ENCODE results near the gene ABCC10. TPM values are rescaled to one million over a fixed set of nuclear protein-coding genes. Genes with fewer than 3 reads are reported as not detected.
"Not testable (repeated sequence)": the region's sequence is repeated elsewhere in the genome, so short reads cannot be mapped to it uniquely, and the experiment has no call there.

Gene ABCC10
- total RNA-seq, 4 donors from 2014 or later: 10.8 to 23.9 (median 19.3) TPM

DNA sequence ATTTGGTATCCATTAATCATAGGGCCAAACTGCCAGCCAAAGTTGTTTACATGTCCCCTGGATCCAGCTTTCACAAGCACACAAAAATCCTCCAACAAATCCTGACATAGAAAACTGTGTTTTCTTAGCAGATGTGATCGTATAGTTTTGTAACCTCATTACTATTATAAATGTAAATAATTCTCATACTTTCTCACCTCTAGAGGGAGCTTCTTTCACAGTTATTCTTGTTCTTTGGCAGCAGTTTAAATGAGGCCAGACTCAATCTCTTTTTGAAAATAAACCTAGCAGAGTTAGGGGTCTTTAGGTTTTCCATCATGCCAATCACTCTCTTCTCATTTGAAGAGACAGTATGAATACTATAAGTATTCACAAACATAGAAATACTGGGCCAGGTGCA, 40.8 kb upstream of the ABCC10 start:
- Histone ChIP-seq H3K27me3 (peaks cover 0 to 29% (median 0%) of the 10 kb centered on the region in 4 donors), H3K27ac (no peak overlapping the region), H3K4me1 (no peaks in the 10 kb centered on the region), H3K4me3 (no peak overlapping the region), H3K36me3 (no peaks in the 10 kb centered on the region), H3K9me3 (no peaks in the 10 kb centered on the region)
- TF ChIP-seq, protein P1, sequence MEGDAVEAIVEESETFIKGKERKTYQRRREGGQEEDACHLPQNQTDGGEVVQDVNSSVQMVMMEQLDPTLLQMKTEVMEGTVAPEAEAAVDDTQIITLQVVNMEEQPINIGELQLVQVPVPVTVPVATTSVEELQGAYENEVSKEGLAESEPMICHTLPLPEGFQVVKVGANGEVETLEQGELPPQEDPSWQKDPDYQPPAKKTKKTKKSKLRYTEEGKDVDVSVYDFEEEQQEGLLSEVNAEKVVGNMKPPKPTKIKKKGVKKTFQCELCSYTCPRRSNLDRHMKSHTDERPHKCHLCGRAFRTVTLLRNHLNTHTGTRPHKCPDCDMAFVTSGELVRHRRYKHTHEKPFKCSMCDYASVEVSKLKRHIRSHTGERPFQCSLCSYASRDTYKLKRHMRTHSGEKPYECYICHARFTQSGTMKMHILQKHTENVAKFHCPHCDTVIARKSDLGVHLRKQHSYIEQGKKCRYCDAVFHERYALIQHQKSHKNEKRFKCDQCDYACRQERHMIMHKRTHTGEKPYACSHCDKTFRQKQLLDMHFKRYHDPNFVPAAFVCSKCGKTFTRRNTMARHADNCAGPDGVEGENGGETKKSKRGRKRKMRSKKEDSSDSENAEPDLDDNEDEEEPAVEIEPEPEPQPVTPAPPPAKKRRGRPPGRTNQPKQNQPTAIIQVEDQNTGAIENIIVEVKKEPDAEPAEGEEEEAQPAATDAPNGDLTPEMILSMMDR (IDR thresholded peaks at IDR 0.05): peak in 2 of 6 experiments; percentile 49 to 52
- no peak for TF ChIP-seq POLR2A (IDR thresholded peaks at IDR 0.05)
- 5 to 15% methylated on average over 1 of the region's 1 CpG for WGBS, 2 donors
- no peak for DNase-seq
- intact Hi-C loops (cut with DNase I): no loop called here

DNA sequence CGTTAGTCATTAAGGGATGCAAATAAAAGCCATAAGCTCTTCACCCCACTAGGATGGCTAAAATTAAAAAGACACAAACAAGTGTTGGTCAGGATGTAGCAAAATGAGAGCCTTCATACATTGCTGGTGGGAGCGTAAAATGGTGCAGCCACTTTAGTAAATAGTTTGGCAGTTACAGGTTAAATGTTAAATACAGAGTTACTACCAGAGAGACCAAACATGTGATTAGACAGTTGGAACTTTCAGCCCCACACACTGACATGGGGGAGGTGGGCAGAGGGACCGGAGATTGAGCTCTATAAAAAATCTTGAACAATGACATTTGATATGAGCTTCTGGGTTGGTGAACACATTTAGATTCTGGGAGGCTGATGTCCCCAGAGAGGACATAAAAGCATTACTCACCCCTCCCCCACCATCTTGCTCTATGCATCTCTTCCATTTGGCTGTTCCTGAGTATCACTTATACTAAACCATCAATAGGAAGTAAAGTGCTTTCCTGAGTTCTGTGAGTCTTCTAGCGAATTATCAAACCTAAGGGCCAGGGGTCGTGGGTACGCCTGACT, 37.5 kb upstream of the ABCC10 start:
- no peak for DNase-seq
- intact Hi-C loops (cut with DNase I): no loop called here
- WGBS, 2 donors: 88% methylated on average over 6 of the region's 6 CpGs
- Histone ChIP-seq H3K27me3 (peaks cover 0 to 29% (median 0%) of the 10 kb centered on the region in 4 donors), H3K4me1 (no peaks in the 10 kb centered on the region), H3K4me3 (no peak overlapping the region), H3K36me3 (no peaks in the 10 kb centered on the region), H3K9me3 (no peaks in the 10 kb centered on the region), H3K27ac (no peak overlapping the region)
- TF ChIP-seq, protein P1 (IDR thresholded peaks at IDR 0.05): no peak
- TF ChIP-seq POLR2A (IDR thresholded peaks at IDR 0.05): no peak

DNA sequence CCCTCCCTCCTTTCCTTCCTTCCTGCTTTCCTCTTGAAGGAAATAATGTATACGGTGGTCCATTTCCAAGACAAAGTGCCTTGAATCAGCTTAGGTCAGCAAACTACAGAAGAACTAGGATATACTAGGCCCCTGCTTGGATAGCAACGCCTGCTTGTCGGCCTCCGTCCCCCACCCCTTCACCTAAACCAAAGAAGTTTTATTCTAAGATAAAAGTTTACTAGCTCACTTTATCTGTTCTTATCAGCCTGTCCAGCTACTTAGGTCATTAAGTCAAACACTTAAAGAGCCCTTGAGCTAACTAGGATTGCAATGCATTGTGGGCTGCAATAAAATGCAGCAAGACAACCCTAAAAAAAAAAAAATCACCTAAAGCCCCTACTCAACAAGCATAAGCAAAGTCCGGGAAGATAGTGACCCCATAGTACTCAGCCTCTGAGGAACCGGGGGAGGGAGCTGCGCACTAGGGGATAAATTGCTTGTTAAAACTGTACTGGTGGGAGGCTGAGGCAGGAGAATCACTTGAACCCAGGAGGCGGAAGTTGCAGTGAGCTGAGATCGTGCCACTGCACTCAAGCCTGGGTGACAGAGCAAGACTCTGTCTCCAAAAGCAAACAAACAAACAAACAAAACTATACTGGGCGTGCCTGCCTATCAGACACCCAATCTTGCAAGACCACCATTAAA, 36.4 kb upstream of the ABCC10 start:
- intact Hi-C loops (cut with DNase I); H3K9me3 ChIP-seq; H3K36me3 ChIP-seq; H3K4me3 ChIP-seq; DNase-seq; H3K4me1 ChIP-seq; H3K27ac ChIP-seq: not testable (repeated sequence)
- peaks cover 0 to 29% (median 0%) of the 10 kb centered on the region in 4 donors for H3K27me3 ChIP-seq
- WGBS, 2 donors: 85 to 86% methylated on average over 10 of the region's 10 CpGs

DNA sequence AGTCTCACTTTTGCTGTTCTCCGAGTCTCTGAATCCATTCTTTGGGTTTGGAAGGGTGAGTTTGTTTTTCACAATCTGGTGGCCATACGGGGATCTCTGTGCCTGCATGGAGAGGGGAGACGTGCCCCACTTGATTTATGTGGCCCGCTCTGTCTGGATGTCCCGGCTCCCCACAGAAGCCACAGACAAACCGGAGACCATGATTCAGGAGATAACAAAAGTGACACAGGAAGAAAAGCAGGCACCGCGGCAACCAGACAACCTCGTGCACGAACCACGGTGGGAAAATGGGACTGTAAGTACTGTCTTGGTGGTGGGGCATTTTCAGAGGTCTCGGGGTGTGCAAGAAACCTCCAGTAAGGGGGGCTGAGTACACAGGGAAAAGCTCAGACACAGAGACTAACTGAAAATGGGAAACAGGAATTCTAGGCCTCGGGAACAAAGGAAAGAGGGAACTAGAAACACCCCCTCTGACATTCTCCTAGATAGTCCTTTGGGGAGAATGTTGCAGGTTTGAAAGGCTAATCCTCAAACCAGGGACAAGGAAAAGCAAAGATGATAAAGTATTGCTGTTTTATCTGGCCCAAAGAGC, 35.8 kb upstream of the ABCC10 start:
- H3K9me3 ChIP-seq: no peaks in the 10 kb centered on the region
- H3K4me3 ChIP-seq: no peak overlapping the region
- H3K27me3 ChIP-seq: peaks cover 0 to 29% (median 0%) of the 10 kb centered on the region in 4 donors
- intact Hi-C loops (cut with DNase I): no loop called here
- no peak overlapping the region for H3K27ac ChIP-seq
- H3K4me1 ChIP-seq: peaks cover 0 to 10% (median 0%) of the 10 kb centered on the region in 3 donors
- H3K36me3 ChIP-seq: no peaks in the 10 kb centered on the region
- TF ChIP-seq POLR2A (IDR thresholded peaks at IDR 0.05): no peak
- TF ChIP-seq, protein P1 (IDR thresholded peaks at IDR 0.05): no peak
- 53 to 64% methylated on average over 13 of the region's 13 CpGs for whole genome bisulfite sequencing, 2 donors
- no peak for DNase-seq

DNA sequence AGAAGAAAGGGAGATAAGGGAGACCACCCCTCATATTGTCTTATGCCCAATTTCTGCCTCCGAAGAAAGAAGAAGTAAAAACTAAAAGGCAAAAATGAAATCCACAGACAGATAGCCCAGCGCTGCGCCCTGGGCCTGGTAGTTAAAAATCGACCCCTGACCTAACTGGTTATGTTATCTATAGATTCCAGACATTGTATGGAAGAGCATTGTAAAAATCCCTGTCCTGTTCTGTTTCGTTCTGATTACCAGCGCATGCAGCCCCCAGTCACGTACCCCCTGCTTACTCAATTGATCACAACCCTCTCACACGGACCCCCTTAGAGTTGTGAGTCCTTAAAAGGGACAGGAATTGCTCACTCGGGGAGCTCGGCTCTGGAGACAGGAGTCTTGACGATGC, 34.2 kb upstream of the ABCC10 start:
- 67 to 73% methylated on average over 10 of the region's 11 CpGs for WGBS, 2 donors
- Histone ChIP-seq H3K27me3 (peaks cover 0 to 26% (median 0%) of the 10 kb centered on the region in 4 donors), H3K4me1 (peaks cover 0 to 13% (median 0%) of the 10 kb centered on the region in 3 donors)
- DNase-seq; intact Hi-C loops (cut with DNase I); H3K27ac ChIP-seq; H3K9me3 ChIP-seq; H3K36me3 ChIP-seq; H3K4me3 ChIP-seq: not testable (repeated sequence)

DNA sequence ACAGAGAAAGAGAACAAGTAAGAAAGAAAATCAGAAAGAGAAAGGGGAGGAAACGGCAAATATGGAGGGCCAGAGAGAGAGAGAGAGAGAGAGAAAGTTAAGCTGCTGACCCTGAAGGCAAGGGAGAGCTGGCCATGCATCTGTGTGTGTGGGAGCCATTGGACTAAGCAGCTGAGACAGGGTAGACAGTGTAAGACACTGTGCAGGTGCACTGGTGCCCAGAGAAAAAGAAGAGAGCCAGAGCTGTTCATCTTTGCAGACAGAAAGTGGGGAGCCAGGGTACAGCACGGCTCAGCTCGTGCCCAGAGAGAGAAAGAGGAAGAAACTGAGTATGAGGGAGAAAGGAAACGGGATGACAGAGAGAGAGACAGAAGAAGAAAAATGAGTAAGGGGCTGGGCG, 33.7 kb upstream of the ABCC10 start:
- Histone ChIP-seq H3K27me3 (peaks cover 0 to 21% (median 0%) of the 10 kb centered on the region in 4 donors), H3K9me3 (no peaks in the 10 kb centered on the region), H3K36me3 (no peaks in the 10 kb centered on the region), H3K4me1 (peaks cover 0 to 13% (median 0%) of the 10 kb centered on the region in 3 donors), H3K4me3 (no peak overlapping the region), H3K27ac (no peak overlapping the region)
- TF ChIP-seq, protein P1 (IDR thresholded peaks at IDR 0.05): no peak
- TF ChIP-seq POLR2A (IDR thresholded peaks at IDR 0.05): no peak
- 49 to 68% methylated on average over 5 of the region's 5 CpGs for WGBS, 2 donors
- intact Hi-C loops (cut with DNase I): no loop called here
- DNase-seq: no peak

All from esophagus squamous epithelium (tissue), 5 donors.